K562 (cell line): ENCODE measurements around the gene SLAMF8. TPM values are rescaled to one million over a fixed set of nuclear protein-coding genes. Genes with fewer than 3 reads are reported as not detected.

Experiments
- ATF7 ChIP-seq: fragments of 450-650 bp; IDR thresholded peaks from 2 replicates; pipeline ENCODE4 v1.7.1; 2014; ENCODE audit warnings: mild to moderate bottlenecking, moderate library complexity
- CC2D1A ChIP-seq: fragments of 450-650 bp; IDR thresholded peaks from 2 replicates; pipeline ENCODE4 v1.6.1; 2017; ENCODE audit warnings: mild to moderate bottlenecking
- CHD4 ChIP-seq: fragments of 200-600 bp; sonication (generic); IDR thresholded peaks from 3 replicates; pipeline ENCODE4 v1.6.1; 2012; ENCODE audit warnings: low read depth, mild to moderate bottlenecking, mixed read lengths, low read length, inconsistent platforms; ENCODE audit not compliant: insufficient read depth, insufficient replicate concordance, poor library complexity, severe bottlenecking
- GTF2B ChIP-seq: IDR thresholded peaks from 2 replicates; pipeline ENCODE4 v1.6.1; 2011; ENCODE audit not compliant: insufficient read length; ENCODE audit errors: extremely low read depth
- HNRNPL ChIP-seq: fragments of 200-400 bp; formaldehyde crosslinking; IDR thresholded peaks from 2 replicates; pipeline ENCODE4 v1.6.1; 2017; ENCODE audit warnings: low read depth, mild to moderate bottlenecking, low read length
- HNRNPLL ChIP-seq: fragments of 200-400 bp; formaldehyde crosslinking; IDR thresholded peaks from 2 replicates; pipeline ENCODE4 v1.6.1; 2017; ENCODE audit warnings: low read length, low read depth, mild to moderate bottlenecking; ENCODE audit not compliant: poor library complexity, severe bottlenecking
- KLF10 ChIP-seq: fragments of 250-450 bp; sonication (Bioruptor Pico); IDR thresholded peaks from 2 replicates; pipeline ENCODE4 v1.6.1; 2021; ENCODE audit warnings: matching md5 sums
- MAFF ChIP-seq: IDR thresholded peaks from 2 replicates; pipeline ENCODE4 v1.6.1; 2012; ENCODE audit warnings: low read length, improper control_type of control experiment
- MEF2D ChIP-seq: conservative IDR thresholded peaks from 2 replicates; pipeline ENCODE4 v1.6.1; 2016; ENCODE audit warnings: low read depth, missing genetic modification characterization, missing compliant biosample characterization
- NCOA2 ChIP-seq, 2 experiments: fragments of 450-650 bp; IDR thresholded peaks; 2 replicates each; pipeline ENCODE4 v1.6.1; 2018; ENCODE audit warnings: mild to moderate bottlenecking in 2 of 2, moderate library complexity in 1 of 2; ENCODE audit not compliant: partially characterized antibody in 2 of 2
- POLR3A ChIP-seq: IDR thresholded peaks from 2 replicates; pipeline ENCODE4 v1.6.1; 2011; ENCODE audit warnings: borderline replicate concordance, mild to moderate bottlenecking, moderate library complexity; ENCODE audit not compliant: insufficient read length, insufficient read depth; ENCODE audit errors: extremely low read depth
- PRMT5 ChIP-seq: sonication (generic); formaldehyde crosslinking; IDR thresholded peaks from 2 replicates; pipeline ENCODE4 v1.5.0; 2020; ENCODE audit warnings: missing genetic modification reagents
- RAD21 ChIP-seq, 2 experiments: fragments of 250-450 bp in 1 of 2; fragments of 450-650 bp in 1 of 2; sonication (Bioruptor Pico) in 1 of 2; formaldehyde crosslinking in 1 of 2; IDR thresholded peaks in 1 of 2; conservative IDR thresholded peaks in 1 of 2; 2 replicates each; pipeline versions ENCODE4 v1.4.0 to v1.8.0; 2020 to 2022; ENCODE audit warnings: mild to moderate bottlenecking in 2 of 2, moderate library complexity in 1 of 2
- RBM34 ChIP-seq: fragments of 200-400 bp; formaldehyde crosslinking; IDR thresholded peaks from 2 replicates; pipeline ENCODE4 v1.6.1; 2018; ENCODE audit warnings: low read length, borderline replicate concordance; ENCODE audit not compliant: insufficient read depth
- RFX7 ChIP-seq: fragments of 250-450 bp; sonication (Bioruptor Pico); IDR thresholded peaks from 2 replicates; pipeline ENCODE4 v1.5.1; 2021; ENCODE audit warnings: mild to moderate bottlenecking
- RNF2 ChIP-seq: sonication (generic); IDR thresholded peaks from 2 replicates; pipeline ENCODE4 v1.6.1; 2016
- SIRT6 ChIP-seq: IDR thresholded peaks from one replicate; pipeline ENCODE4 v1.6.1; 2012; ENCODE audit warnings: low read depth, mild to moderate bottlenecking, control low read depth, inconsistent platforms, low read length, moderate library complexity
- SMARCA5 ChIP-seq: fragments of 450-650 bp; IDR thresholded peaks from 2 replicates; pipeline ENCODE4 v1.6.1; 2016
- SP2 ChIP-seq: IDR thresholded peaks from 2 replicates; pipeline ENCODE4 v1.6.1; 2011; ENCODE audit warnings: mild to moderate bottlenecking, low read depth, low read length, moderate library complexity; ENCODE audit not compliant: poor library complexity, severe bottlenecking; ENCODE audit errors: extremely low read depth
- ZBTB5 ChIP-seq: fragments of 450-650 bp; IDR thresholded peaks from 2 replicates; pipeline ENCODE4 v1.6.1; 2017; ENCODE audit warnings: antibody characterized with exemption
- ZC3H8 ChIP-seq: fragments of 450-650 bp; IDR thresholded peaks from 2 replicates; pipeline ENCODE4 v1.6.1; 2017
- ZHX1 ChIP-seq: fragments of 150-350 bp; conservative IDR thresholded peaks from 2 replicates; pipeline ENCODE4 v1.6.1; 2014; ENCODE audit warnings: low read length
- ZNF239 ChIP-seq: fragments of 250-450 bp; sonication (Bioruptor Pico); IDR thresholded peaks from 2 replicates; pipeline ENCODE4 v1.4.0; 2020; ENCODE audit warnings: mild to moderate bottlenecking
- ZNF354B ChIP-seq: fragments of 250-450 bp; sonication (Bioruptor Pico); IDR thresholded peaks from 2 replicates; pipeline ENCODE4 v1.4.0; 2020
- ZNF589 ChIP-seq: fragments of 200-800 bp; sonication (Bioruptor generic); IDR thresholded peaks from 2 replicates; pipeline ENCODE4 v1.6.1; 2016; ENCODE audit warnings: low read depth, missing genetic modification characterization, missing compliant biosample characterization
- polyA plus RNA-seq, 8 experiments: library from polyadenylated mRNA; depleted of rRNA in 4 of 8; stranded (reverse) in 5 of 8; unstranded in 3 of 8; fragments of >200 nt; fragmentation: Nextera tagmentation in 2 of 8; fragmentation: Illumina TruSeq in 1 of 8; extraction: Ambion mirVana in 2 of 8; extraction: Trizol in 1 of 8; gene quantifications; 2 replicates each; pipeline versions ENCODE4 v1.2.1 to v1.2.3, GENCODE V29; 2011 to 2014; ENCODE audit warnings: inconsistent platforms in 1 of 8, missing spikeins in 1 of 8
- total RNA-seq, 7 experiments: library from RNA; depleted of rRNA in 6 of 7; stranded (reverse); fragments of >200 nt in 6 of 7; fragmentation: Illumina TruSeq in 2 of 7; extraction: Trizol in 2 of 7; gene quantifications; 2 replicates each; pipeline versions ENCODE4 v1.2.1 to v1.2.3, GENCODE V29; 2011 to 2021; ENCODE audit warnings: low replicate concordance in 1 of 7

SLAMF8 gene
- total and polyA plus RNA-seq, 9 of the 15 experiments (the other 6 are each of a cell fraction or from before 2014, with no cell fraction given) = not detected

GRCh38 chr1:159817276-159818041 lies 9.2 kb upstream of the SLAMF8 start (continued):
- TF ChIP-seq ZBTB5 (no peak), GTF2B (no peak), ZHX1 (no peak), CC2D1A (no peak), SIRT6 (no peak), SMARCA5 (no peak), ZNF354B (CRISPR knock-in tag) (no peak), NCOA2 (IDR thresholded peaks at IDR 0.05; ENCODE audit: partially characterized antibody in 2 of 2) (no peak), ZNF239 (no peak), ZNF589 (CRISPR knock-in tag) (peak; percentile 63; the same call in 1 of the 2 replicates), RFX7 (CRISPR knock-in tag) (no peak), KLF10 (CRISPR knock-in tag) (no peak), ZC3H8 (no peak), RAD21 (CRISPR knock-in tag; conservative IDR thresholded peaks at IDR 0.05 in 1 of 2, IDR thresholded peaks at IDR 0.05 in 1 of 2) (no peak), POLR3A (no peak), ATF7 (peak; percentile 94), CHD4 (no peak), MEF2D (tag) (no peak), MAFF (peak; percentile 69; the same call in 1 of the 2 replicates), SP2 (no peak), HNRNPLL (no peak), PRMT5 (no peak), HNRNPL (no peak), RBM34 (no peak), RNF2 (no peak)
